22Rv1 (cell line): ENCODE results near the gene PRR14.

ENCODE experiments used
- H3K27ac ChIP-seq: fragments of 450-650 bp; 2 replicates; pipeline ENCODE4 v1.5.1; 2017
- CTCF ChIP-seq: fragments of 450-650 bp; IDR thresholded peaks from 2 replicates; pipeline ENCODE4 v1.5.1; 2017; ENCODE audit warnings: mild to moderate bottlenecking
- ZFX ChIP-seq: fragments of 450-650 bp; IDR thresholded peaks from 2 replicates; pipeline ENCODE4 v1.6.1; 2017; ENCODE audit warnings: antibody characterized with exemption, borderline replicate concordance

Gene PRR14

GRCh38 chr16:30650369-30651123, at the start of gene PRR14:
PRR14 (plus strand) TSS chr16:30650960; CDS start chr16:30651646, 686 bp downstream.
- H3K27ac ChIP-seq = peak within 1 kb of the TSS; percentile 89
- no peak for TF ChIP-seq CTCF
- TF ChIP-seq ZFX = no peak

GRCh38 chr16:30601966-30602365, 48.8 kb upstream of the PRR14 start:
- no peak overlapping the region for H3K27ac ChIP-seq
- TF ChIP-seq ZFX (no peak), CTCF (no peak)

GRCh38 chr16:30602616-30603277, 48.0 kb upstream of the PRR14 start:
- TF ChIP-seq ZFX (no peak), CTCF (no peak)
- H3K27ac ChIP-seq = no peak overlapping the region

- no peak for TF ChIP-seq ZFX
- TF ChIP-seq CTCF = no peak
Measured at GRCh38 chr16:30603945-30604315, 46.8 kb upstream of the PRR14 start.

GRCh38 chr16:30604316-30604947, 46.3 kb upstream of the PRR14 start:
- H3K27ac ChIP-seq = no peak overlapping the region
- TF ChIP-seq ZFX = no peak

More at GRCh38 chr16:30603945-30604315, 46.8 kb upstream of the PRR14 start:
- H3K27ac ChIP-seq = no peak overlapping the region

GRCh38 chr16:30605158-30605557, 45.6 kb upstream of the PRR14 start:
- no peak overlapping the region for H3K27ac ChIP-seq
- TF ChIP-seq ZFX = no peak
- no peak for TF ChIP-seq CTCF

GRCh38 chr16:30606004-30606403, 44.8 kb upstream of the PRR14 start:
- no peak overlapping the region for H3K27ac ChIP-seq
- no peak for TF ChIP-seq CTCF
- TF ChIP-seq ZFX = no peak
